Upper lobe of right lung (tissue), 1 donor: ENCODE measurements around the gene RRBP1. TPM values are rescaled to one million over a fixed set of nuclear protein-coding genes. Genes with fewer than 3 reads are reported as not detected.

ENCODE experiments used
- ATAC-seq: fragments of 200-7000 bp; cut with Tn5 transposase; one replicate; pipeline ENCODE4 v1.9.1; 2020; ENCODE audit warnings: mild to moderate bottlenecking, moderate library complexity
- DNase-seq: peaks from one replicate; pipeline ENCODE4 v3.0.0-alpha.2; 2020
- H3K27ac ChIP-seq: fragments of 200-600 bp; one replicate; pipeline ENCODE4 v1.8.0; 2022
- H3K27me3 ChIP-seq: fragments of 200-600 bp; one replicate; pipeline ENCODE4 v1.8.0; 2022; ENCODE audit warnings: mild to moderate bottlenecking
- H3K36me3 ChIP-seq: fragments of 200-600 bp; one replicate; pipeline ENCODE4 v1.8.0; 2022
- H3K4me1 ChIP-seq: fragments of 200-600 bp; one replicate; pipeline ENCODE4 v1.8.0; 2022
- H3K4me3 ChIP-seq: fragments of 200-600 bp; one replicate; pipeline ENCODE4 v1.8.0; 2022; ENCODE audit warnings: mild to moderate bottlenecking
- H3K9me3 ChIP-seq: fragments of 200-600 bp; one replicate; pipeline ENCODE4 v1.8.0; 2022
- CTCF ChIP-seq: fragments of 200-600 bp; IDR thresholded peaks from one replicate; pipeline ENCODE4 v1.8.0; 2022; ENCODE audit warnings: antibody characterized with exemption
- intact Hi-C: fragments of 100-400 bp; cut with DNase I; formaldehyde crosslinking; loops from one replicate; pipeline ENCODE4 v1.11.0; 2022
- total RNA-seq: library from RNA; stranded (reverse); fragmentation: NEBNext Ultra II Directional; extraction: Animal tissue kit (Norgen Biotek cat#: 25700); gene quantifications from one replicate; pipeline ENCODE4 v1.2.1, GENCODE V29; 2021
- donor health status: DM: no; HTN: yes; CAD: no; lungs with severe emphysema.

Gene RRBP1
- total RNA-seq, 1 donor from 2014 or later: 166 TPM

- Histone ChIP-seq H3K27me3 (no peaks in the 10 kb centered on the region), H3K4me1 (peaks cover 29% of the 10 kb centered on the region), H3K36me3 (peaks cover 18% of the 10 kb centered on the region), H3K4me3 (no peak overlapping the region), H3K9me3 (no peaks in the 10 kb centered on the region), H3K27ac (no peak overlapping the region)
- TF ChIP-seq CTCF: no peak
- no peak for ATAC-seq
- no peak for DNase-seq
- intact Hi-C loops: no loop called here
Measured at GRCh38 chr20:17668432-17668831, 13.6 kb downstream of the RRBP1 start.

DNA sequence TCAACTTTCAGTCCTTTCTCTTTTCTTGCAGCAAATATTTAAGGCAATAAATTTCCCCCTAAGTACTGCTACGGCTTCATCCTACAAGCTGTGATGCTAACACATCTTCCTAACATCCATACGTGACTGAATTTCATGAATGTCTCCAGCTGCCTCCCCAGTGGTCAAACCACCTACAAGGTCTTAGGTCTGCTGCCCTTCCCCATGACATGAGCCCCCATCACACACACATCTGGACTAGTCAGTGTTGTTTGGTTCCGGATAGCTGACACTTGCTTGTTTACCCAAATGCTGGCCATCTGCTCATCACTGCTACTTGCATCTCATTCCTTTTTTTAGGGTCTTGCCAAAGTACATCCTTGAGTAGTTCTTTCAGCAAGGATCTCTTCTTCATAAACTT lies 14.6 kb downstream of the RRBP1 start:
- Histone ChIP-seq H3K27me3 (no peaks in the 10 kb centered on the region), H3K36me3 (peaks cover 18% of the 10 kb centered on the region), H3K27ac (no peak overlapping the region), H3K4me3 (no peak overlapping the region), H3K9me3 (no peaks in the 10 kb centered on the region), H3K4me1 (peaks cover 30% of the 10 kb centered on the region)
- no peak for ATAC-seq
- intact Hi-C loops: no loop called here
- DNase-seq: no peak
- TF ChIP-seq CTCF: no peak

DNA sequence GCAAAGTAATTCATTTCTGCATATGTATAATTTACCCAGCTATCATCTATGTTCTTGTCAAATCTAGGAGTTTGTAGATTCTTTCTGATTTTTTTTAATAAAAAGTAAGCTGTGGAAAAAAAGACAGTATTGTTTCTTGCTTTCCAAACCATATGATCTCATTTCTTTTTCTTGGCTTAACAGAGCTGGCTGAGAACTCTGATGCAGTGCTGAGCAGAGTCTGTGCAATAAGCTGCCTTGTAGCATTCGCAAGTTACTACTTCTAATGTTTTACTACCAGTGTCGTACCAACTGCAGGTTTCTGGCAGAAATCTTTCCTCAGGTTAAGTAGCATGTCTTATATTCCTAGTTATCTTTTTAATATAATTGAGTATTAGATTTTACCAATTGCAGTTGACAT lies 15.6 kb downstream of the RRBP1 start:
- TF ChIP-seq CTCF: no peak
- ATAC-seq (no peak), DNase-seq (no peak)
- intact Hi-C loops: no loop called here
- Histone ChIP-seq H3K36me3 (peaks cover 18% of the 10 kb centered on the region), H3K9me3 (no peaks in the 10 kb centered on the region), H3K27ac (no peak overlapping the region), H3K27me3 (no peaks in the 10 kb centered on the region), H3K4me1 (peaks cover 34% of the 10 kb centered on the region), H3K4me3 (no peak overlapping the region)

- no peak overlapping the region for H3K27ac ChIP-seq
- no peak overlapping the region for H3K4me3 ChIP-seq
- intact Hi-C loops: no loop called here
- no peak for TF ChIP-seq CTCF
- H3K27me3 ChIP-seq: no peaks in the 10 kb centered on the region
- H3K4me1 ChIP-seq: peaks cover 31% of the 10 kb centered on the region
- DNase-seq: no peak
- peaks cover 18% of the 10 kb centered on the region for H3K36me3 ChIP-seq
- no peaks in the 10 kb centered on the region for H3K9me3 ChIP-seq
- no peak for ATAC-seq
Measured at GRCh38 chr20:17665756-17666155, 16.3 kb downstream of the RRBP1 start.

DNA sequence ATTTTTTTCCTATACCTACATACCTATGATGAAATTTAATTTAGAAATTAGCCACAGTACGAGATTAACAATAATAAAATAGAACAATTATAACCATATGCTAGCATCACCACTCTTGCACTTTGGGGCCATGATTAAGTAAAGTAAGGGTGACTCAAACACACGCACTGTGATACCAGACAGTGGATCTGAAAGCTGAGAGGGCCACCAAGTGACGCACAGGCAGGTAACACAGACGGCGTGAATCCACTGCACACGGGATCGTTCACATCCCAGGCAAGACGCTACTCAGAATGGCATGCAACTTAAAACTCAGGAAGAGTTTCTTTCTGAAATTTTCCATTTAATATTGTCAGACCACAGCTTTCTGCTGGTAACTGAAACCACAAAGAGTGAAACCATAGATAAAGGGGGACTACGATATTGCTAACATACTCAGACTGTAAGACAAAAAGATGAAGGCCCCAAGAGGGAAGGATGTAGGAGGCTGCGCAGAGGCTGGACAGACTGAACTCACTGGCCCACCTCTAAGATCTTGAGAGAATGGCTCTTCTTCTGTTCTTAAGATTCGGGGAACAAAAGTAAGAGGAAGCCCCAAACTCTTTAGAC lies 17.9 kb downstream of the RRBP1 start:
- no peak for ATAC-seq
- no peak for DNase-seq
- Histone ChIP-seq H3K36me3 (peaks cover 13% of the 10 kb centered on the region), H3K4me3 (no peak overlapping the region), H3K27me3 (no peaks in the 10 kb centered on the region), H3K4me1 (peaks cover 28% of the 10 kb centered on the region), H3K27ac (no peak overlapping the region), H3K9me3 (no peaks in the 10 kb centered on the region)
- no peak for TF ChIP-seq CTCF
- intact Hi-C loops: no loop called here

GRCh38 chr20:17663486-17663885 lies 18.6 kb downstream of the RRBP1 start:
- peaks cover 9% of the 10 kb centered on the region for H3K36me3 ChIP-seq
- no peak for TF ChIP-seq CTCF
- ATAC-seq (no peak), DNase-seq (no peak)
- peaks cover 28% of the 10 kb centered on the region for H3K4me1 ChIP-seq
- no peaks in the 10 kb centered on the region for H3K27me3 ChIP-seq
- no peak overlapping the region for H3K4me3 ChIP-seq
- no peaks in the 10 kb centered on the region for H3K9me3 ChIP-seq
- intact Hi-C loops: no loop called here
- H3K27ac ChIP-seq: no peak overlapping the region
